GM23248 (cell line): Measurements from ENCODE around the gene ANXA3. TPM values are rescaled to one million over a fixed set of nuclear protein-coding genes. Genes with fewer than 3 reads are reported as not detected.

Experiments
- DNase-seq: peaks from one replicate; pipeline ENCODE4 v3.0.0-alpha.2; 2015
- H2AFZ ChIP-seq: fragments of 200-600 bp; sonication (generic); 2 replicates; pipeline ENCODE4 v1.6.1; 2016; ENCODE audit warnings: antibody characterized with exemption
- H3F3A ChIP-seq: fragments of 200-600 bp; sonication (generic); 2 replicates; pipeline ENCODE4 v1.6.1; 2016; ENCODE audit warnings: mild to moderate bottlenecking, antibody characterized with exemption, mixed run types; ENCODE audit not compliant: insufficient read depth
- H3K27ac ChIP-seq: fragments of 200-600 bp; sonication (generic); 2 replicates; pipeline ENCODE4 v1.5.1; 2016; ENCODE audit warnings: mild to moderate bottlenecking
- H3K27me3 ChIP-seq: fragments of 200-600 bp; sonication (generic); replicated peaks from 2 replicates; pipeline ENCODE4 v1.6.1; 2016; ENCODE audit warnings: mild to moderate bottlenecking; ENCODE audit not compliant: insufficient read depth
- H3K36me3 ChIP-seq: fragments of 200-600 bp; sonication (generic); 2 replicates; pipeline ENCODE4 v1.6.1; 2016; ENCODE audit warnings: low read depth, mild to moderate bottlenecking
- H3K4me1 ChIP-seq: fragments of 200-600 bp; sonication (generic); 2 replicates; pipeline ENCODE4 v1.6.1; 2016; ENCODE audit warnings: mild to moderate bottlenecking; ENCODE audit not compliant: insufficient read depth
- H3K4me2 ChIP-seq: fragments of 200-600 bp; sonication (generic); one replicate; pipeline ENCODE4 v1.6.1; 2016; ENCODE audit warnings: mild to moderate bottlenecking; ENCODE audit not compliant: unreplicated experiment
- H3K4me3 ChIP-seq: fragments of 200-600 bp; sonication (generic); 2 replicates; pipeline ENCODE4 v1.5.1; 2016; ENCODE audit warnings: mild to moderate bottlenecking
- H3K79me2 ChIP-seq: fragments of 200-600 bp; sonication (generic); 2 replicates; pipeline ENCODE4 v1.6.1; 2016; ENCODE audit warnings: mild to moderate bottlenecking; ENCODE audit not compliant: insufficient read depth
- H3K9ac ChIP-seq: fragments of 200-600 bp; sonication (generic); 2 replicates; pipeline ENCODE4 v1.6.1; 2016; ENCODE audit warnings: mild to moderate bottlenecking
- H3K9me2 ChIP-seq: fragments of 200-600 bp; sonication (generic); 2 replicates; pipeline ENCODE4 v1.6.1; 2016; ENCODE audit warnings: mixed run types, mild to moderate bottlenecking, moderate library complexity; ENCODE audit not compliant: insufficient read depth
- H3K9me3 ChIP-seq: fragments of 200-600 bp; sonication (generic); one replicate; pipeline ENCODE4 v1.6.1; 2017; ENCODE audit warnings: low read depth
- H4K20me1 ChIP-seq: fragments of 200-600 bp; sonication (generic); 2 replicates; pipeline ENCODE4 v1.6.0; 2016; ENCODE audit not compliant: insufficient read depth
- EZH2 ChIP-seq: fragments of 200-600 bp; sonication (generic); IDR thresholded peaks from 2 replicates; pipeline ENCODE4 v1.6.1; 2018; ENCODE audit warnings: antibody characterized with exemption, mild to moderate bottlenecking; ENCODE audit not compliant: insufficient read depth, poor library complexity, severe bottlenecking
- EZH2phosphoT487 ChIP-seq: fragments of 200-600 bp; sonication (generic); IDR thresholded peaks from 2 replicates; pipeline ENCODE4 v1.6.1; 2018; ENCODE audit warnings: antibody characterized with exemption, moderate library complexity, mild to moderate bottlenecking, low read depth; ENCODE audit not compliant: insufficient read depth
- WGBS, 2 experiments: methylation state at CpG; one replicate each; pipeline ENCODE4 v1.1.6; 2015 to 2017; ENCODE audit warnings: low lambda C conversion rate in 2 of 2, low coverage in 1 of 2; ENCODE audit errors: missing lambda C conversion rate in 2 of 2; 5-methylcytosine and 5-hydroxymethylcytosine counted together
- in situ Hi-C: fragments of 300-500 bp; cut with MboI; formaldehyde crosslinking; loops from 2 replicates; pipeline ENCODE4 v1.15.0; 2020
- polyA plus RNA-seq: library from polyadenylated mRNA; unstranded; fragments of >200 nt; fragmentation: Nextera tagmentation; extraction: Ambion mirVana; gene quantifications from 2 replicates; pipeline ENCODE4 v1.2.1, GENCODE V29; 2016
- total RNA-seq: library from RNA; depleted of rRNA; stranded (reverse); fragments of >200 nt; shearing (Covaris generic); gene quantifications from 2 replicates; pipeline ENCODE4 v1.2.3, GENCODE V29; 2014

ANXA3 gene
- total and polyA plus RNA-seq, 2 experiments from 2014 or later: 2.8 to 3.6 TPM

DNA sequence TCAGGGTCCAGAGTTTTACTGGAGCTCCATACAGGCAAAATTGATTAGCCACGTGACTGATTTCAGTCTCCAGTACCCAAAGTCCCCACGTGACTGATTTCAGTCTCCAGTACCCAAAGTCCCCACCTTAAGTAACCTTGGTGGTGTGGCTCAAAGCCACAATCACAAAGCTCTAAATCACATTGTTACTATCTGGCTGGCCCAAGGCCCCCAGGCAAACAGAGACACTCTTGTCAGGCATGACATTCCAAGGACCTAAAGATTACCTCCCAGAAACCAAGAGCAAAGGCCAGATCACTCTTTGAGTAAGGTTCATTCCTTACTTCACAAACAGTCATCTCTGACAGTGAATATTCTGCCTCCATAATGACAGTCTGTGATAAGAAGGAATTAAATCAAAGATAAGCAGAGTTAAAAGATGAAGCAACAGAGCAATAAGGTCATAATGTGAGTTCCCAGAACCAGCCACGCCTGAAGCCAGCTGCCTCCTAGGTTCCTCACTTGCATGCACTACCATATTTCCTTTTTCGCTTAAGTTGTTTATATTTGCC lies 78.5 kb downstream of the ANXA3 start:
- Histone ChIP-seq H3K9me2 (no peaks in the 10 kb centered on the region), H3K9ac (no peak overlapping the region), H4K20me1 (no peaks in the 10 kb centered on the region), H3K4me3 (no peak overlapping the region), H3K9me3 (no peaks in the 10 kb centered on the region), H3K27me3 (no peaks in the 10 kb centered on the region), H3K27ac (no peak overlapping the region), H3K79me2 (no peaks in the 10 kb centered on the region), H3K4me2 (no peak overlapping the region), H2AFZ (no peak overlapping the region; the same call in 1 of the 2 replicates), H3F3A (no peaks in the 10 kb centered on the region), H3K36me3 (no peaks in the 10 kb centered on the region), H3K4me1 (peaks cover 10% of the 10 kb centered on the region)
- DNase-seq: no peak
- in situ Hi-C loops: no loop called here
- TF ChIP-seq EZH2: no peak
- TF ChIP-seq EZH2phosphoT487: no peak
- WGBS, 2 experiments: 76 to 79% methylated on average over 4 of the region's 4 CpGs

DNA sequence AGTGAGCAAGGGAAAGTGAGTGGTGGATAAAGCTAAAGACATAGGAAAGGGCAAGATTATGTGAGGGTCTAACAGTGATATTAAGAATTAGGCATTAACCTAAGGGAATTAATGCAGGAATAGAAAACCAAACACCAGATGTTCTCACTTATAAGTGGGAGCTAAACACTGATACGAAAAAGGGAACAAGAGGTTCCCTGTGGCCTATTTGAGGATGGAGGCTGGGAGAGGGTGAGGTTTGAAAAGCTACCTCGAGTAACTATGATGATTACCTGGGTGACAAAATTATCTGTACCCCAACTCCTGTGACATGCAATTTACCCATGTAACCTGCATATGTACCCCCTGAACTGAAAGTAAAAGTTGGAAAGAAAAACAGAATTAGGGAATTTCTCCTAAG lies 79.0 kb downstream of the ANXA3 start:
- H3K9me3 ChIP-seq: no peaks in the 10 kb centered on the region
- no peaks in the 10 kb centered on the region for H3F3A ChIP-seq
- in situ Hi-C loops: no loop called here
- H3K4me3 ChIP-seq: no peak overlapping the region
- no peaks in the 10 kb centered on the region for H4K20me1 ChIP-seq
- no peaks in the 10 kb centered on the region for H3K27me3 ChIP-seq
- no peak overlapping the region for H3K4me2 ChIP-seq
- H3K79me2 ChIP-seq: no peaks in the 10 kb centered on the region
- 82 to 92% methylated on average over 2 of the region's 2 CpGs for WGBS, 2 experiments
- no peak overlapping the region for H3K9ac ChIP-seq
- H3K9me2 ChIP-seq: no peaks in the 10 kb centered on the region
- H3K36me3 ChIP-seq: no peaks in the 10 kb centered on the region
- no peak overlapping the region for H3K27ac ChIP-seq
- peaks cover 10% of the 10 kb centered on the region for H3K4me1 ChIP-seq
- no peak overlapping the region for H2AFZ ChIP-seq
- DNase-seq: no peak
- no peak for TF ChIP-seq EZH2phosphoT487
- no peak for TF ChIP-seq EZH2

DNA sequence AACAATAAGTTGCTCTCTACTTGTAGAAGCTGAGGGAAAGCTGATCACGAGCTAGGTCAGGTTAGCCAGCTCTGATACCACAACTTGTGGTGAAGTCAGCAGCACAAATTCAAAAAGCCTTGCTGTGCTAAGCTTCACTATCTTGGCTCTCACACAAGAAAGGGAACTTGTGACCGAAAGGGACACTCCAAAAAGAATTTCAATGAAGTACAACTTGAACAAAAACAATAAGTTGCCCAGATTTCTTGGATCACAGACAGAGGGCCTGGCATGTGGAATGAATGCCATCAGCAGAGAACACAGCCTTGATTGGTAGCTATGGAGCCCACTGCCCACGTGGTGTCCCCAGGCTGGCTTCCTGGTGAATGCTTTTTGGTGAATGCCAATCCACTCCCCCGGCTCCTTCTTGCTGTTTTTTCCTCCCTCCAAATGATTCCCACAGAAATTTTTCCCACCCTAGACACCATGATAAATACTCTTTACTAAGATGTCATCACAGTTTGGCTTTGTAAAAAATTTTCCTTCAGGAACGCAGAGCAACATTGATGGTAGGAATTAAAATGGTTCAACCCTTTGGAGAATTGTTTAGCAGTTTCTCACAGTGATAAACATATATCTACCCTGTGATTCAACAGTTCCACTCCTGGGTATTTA lies 82.6 kb downstream of the ANXA3 start:
- Histone ChIP-seq H3K9me2 (no peaks in the 10 kb centered on the region), H3K27ac (no peak overlapping the region), H2AFZ (peak overlapping the region; percentile 69)

DNA sequence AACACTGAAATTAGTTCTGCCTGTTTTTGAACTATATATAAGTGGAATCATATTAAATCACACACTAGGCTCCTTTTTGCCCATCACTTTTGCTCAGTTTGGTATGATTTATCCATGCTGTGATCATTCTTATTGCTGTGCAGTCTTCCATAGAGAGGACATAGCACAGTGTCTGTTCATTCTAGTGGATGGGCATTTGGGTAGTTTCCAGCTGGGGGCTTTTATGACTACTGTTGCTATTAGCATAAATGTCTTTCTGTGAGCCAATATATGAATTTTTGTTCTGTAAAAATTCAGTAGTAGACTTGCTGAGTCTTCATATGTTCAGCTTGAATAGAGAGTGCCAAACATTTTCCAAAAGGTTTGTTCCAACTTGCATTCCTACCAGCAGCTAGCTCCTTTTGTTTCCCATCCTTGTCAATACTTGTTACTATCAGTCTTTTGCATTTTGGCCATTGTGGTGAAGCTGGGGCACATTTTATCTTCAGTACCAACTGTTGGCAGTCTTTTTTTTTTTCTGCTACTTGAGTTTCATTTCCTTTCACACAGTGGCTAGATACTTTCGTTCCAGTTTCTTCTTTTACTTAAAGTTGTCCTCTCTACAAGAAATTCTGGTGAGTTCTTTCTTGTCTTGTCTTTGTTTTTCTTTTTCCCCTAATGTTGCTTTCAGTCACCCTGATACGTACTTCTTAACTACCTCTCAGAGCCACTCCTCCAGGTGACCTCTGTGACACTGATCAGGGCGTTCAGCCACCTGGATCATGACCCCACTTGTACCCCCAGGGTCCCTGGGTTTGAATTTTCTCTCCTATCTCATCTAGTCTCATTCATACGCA lies 87.0 kb downstream of the ANXA3 start:
- no peak for DNase-seq
- no peaks in the 10 kb centered on the region for H3K36me3 ChIP-seq
- 80 to 81% methylated on average over 4 of the region's 4 CpGs for WGBS, 2 experiments
- H3K4me1 ChIP-seq: peaks cover 10% of the 10 kb centered on the region
- TF ChIP-seq EZH2phosphoT487: no peak
- no peak for TF ChIP-seq EZH2
- no peaks in the 10 kb centered on the region for H4K20me1 ChIP-seq
- in situ Hi-C loops: no loop called here
- H3K9me3 ChIP-seq: no peaks in the 10 kb centered on the region
- no peak overlapping the region for H3K9ac ChIP-seq
- no peaks in the 10 kb centered on the region for H3K27me3 ChIP-seq
- no peak overlapping the region for H2AFZ ChIP-seq
- H3K27ac ChIP-seq: no peak overlapping the region
- H3K9me2 ChIP-seq: no peaks in the 10 kb centered on the region
- no peaks in the 10 kb centered on the region for H3K79me2 ChIP-seq
- no peak overlapping the region for H3K4me2 ChIP-seq
- H3F3A ChIP-seq: no peaks in the 10 kb centered on the region
- no peak overlapping the region for H3K4me3 ChIP-seq

More for the DNA sequence above, 82.6 kb downstream of the ANXA3 start:
- Histone ChIP-seq H3K4me2 (no peak overlapping the region), H3K36me3 (no peaks in the 10 kb centered on the region), H3K79me2 (no peaks in the 10 kb centered on the region), H3K27me3 (no peaks in the 10 kb centered on the region), H3K4me1 (peaks cover 10% of the 10 kb centered on the region), H3K4me3 (no peak overlapping the region), H4K20me1 (no peaks in the 10 kb centered on the region), H3K9me3 (no peaks in the 10 kb centered on the region), H3F3A (no peaks in the 10 kb centered on the region), H3K9ac (no peak overlapping the region)
- peak; percentile 43 for DNase-seq
- in situ Hi-C loops: no loop called here
- 12 to 14% methylated on average over 5 of the region's 5 CpGs for WGBS, 2 experiments
- no peak for TF ChIP-seq EZH2phosphoT487
- TF ChIP-seq EZH2: no peak
